Right lobe of liver (tissue), 6 donors: ENCODE data around the gene TSNAXIP1. TPM values are rescaled to one million over a fixed set of nuclear protein-coding genes. Genes with fewer than 3 reads are reported as not detected.

Experiments
- ATAC-seq, 4 donors: fragments of 200-7000 bp; cut with Tn5 transposase; one replicate each; pipeline ENCODE4 v1.9.1; 2020; ENCODE audit warnings: mild to moderate bottlenecking in 4 of 4, moderate library complexity in 4 of 4
- DNase-seq, 3 donors: peaks; one replicate each; pipeline ENCODE4 v3.0.0-alpha.2; 2020
- H3K27ac ChIP-seq, 3 donors: fragments of 200-600 bp; one replicate each; pipeline ENCODE4 v1.8.0; 2022
- H3K27me3 ChIP-seq, 2 donors: fragments of 200-600 bp; one replicate each; pipeline ENCODE4 v1.8.0; 2022
- H3K36me3 ChIP-seq, 4 donors: fragments of 200-600 bp; sonication (generic) in 1 of 4; one replicate each; pipeline versions ENCODE4 v1.5.1 to v1.8.0; 2017 to 2022; ENCODE audit warnings: control low read depth in 1 of 4
- H3K4me1 ChIP-seq, 4 donors: fragments of 200-600 bp; sonication (generic) in 1 of 4; one replicate each; pipeline versions ENCODE4 v1.5.1 to v1.8.0; 2017 to 2022; ENCODE audit warnings: control low read depth in 1 of 4
- H3K4me3 ChIP-seq, 3 donors: fragments of 200-600 bp; one replicate each; pipeline ENCODE4 v1.8.0; 2022
- H3K9me3 ChIP-seq, 4 donors: fragments of 200-600 bp; sonication (generic) in 1 of 4; one replicate each; pipeline versions ENCODE4 v1.5.1 to v1.8.0; 2017 to 2022; ENCODE audit warnings: control low read depth in 1 of 4
- POLR2A ChIP-seq: fragments of 450-650 bp; IDR thresholded peaks from one replicate; pipeline ENCODE4 v1.6.1; 2017; ENCODE audit warnings: antibody characterized with exemption, mild to moderate bottlenecking
- WGBS: methylation state at CpG from one replicate; pipeline ENCODE4 v1.1.6; 2018; ENCODE audit warnings: low coverage, low lambda C conversion rate; ENCODE audit not compliant: insufficient coverage; ENCODE audit errors: missing lambda C conversion rate; 5-methylcytosine and 5-hydroxymethylcytosine counted together
- intact Hi-C, 2 donors: fragments of 100-400 bp; cut with DNase I; formaldehyde crosslinking; loops; one replicate each; pipeline versions ENCODE4 v1.11.2 to v1.14.1; 2022
- total RNA-seq, 6 experiments: library from RNA; depleted of rRNA in 2 of 6; stranded (reverse); fragments of >200 nt in 2 of 6; fragmentation: NEBNext Ultra II Directional in 3 of 6; extraction: Animal tissue kit (Norgen Biotek cat#: 25700) in 3 of 6; gene quantifications; one replicate each; pipeline versions ENCODE4 v1.1.0 to v1.2.4, GENCODE V29; 2016 to 2023
- TF ChIP-seq, protein P1 (sequence below), 4 donors: fragments of 200-600 bp in 3 of 4; fragments of 450-650 bp in 1 of 4; IDR thresholded peaks; one replicate each; pipeline versions ENCODE4 v1.5.1 to v1.8.0; 2016 to 2022; ENCODE audit warnings: antibody characterized with exemption in 4 of 4, mild to moderate bottlenecking in 2 of 4
- donor health status: DM: no; HTN: yes; CAD: no.
- donor health status: DM: no; HTN: no; CAD: no.
- donor health status: DM: no; HTN: no; CAD: no.
- donor health status: DM: no; HTN: yes; CAD: no.
- donor health status: DM: no; HTN: yes; CAD: no.

The TSNAXIP1 gene
- total RNA-seq, 6 experiments from 2014 or later: 0.42 to 1.2 (median 0.99) TPM

DNA sequence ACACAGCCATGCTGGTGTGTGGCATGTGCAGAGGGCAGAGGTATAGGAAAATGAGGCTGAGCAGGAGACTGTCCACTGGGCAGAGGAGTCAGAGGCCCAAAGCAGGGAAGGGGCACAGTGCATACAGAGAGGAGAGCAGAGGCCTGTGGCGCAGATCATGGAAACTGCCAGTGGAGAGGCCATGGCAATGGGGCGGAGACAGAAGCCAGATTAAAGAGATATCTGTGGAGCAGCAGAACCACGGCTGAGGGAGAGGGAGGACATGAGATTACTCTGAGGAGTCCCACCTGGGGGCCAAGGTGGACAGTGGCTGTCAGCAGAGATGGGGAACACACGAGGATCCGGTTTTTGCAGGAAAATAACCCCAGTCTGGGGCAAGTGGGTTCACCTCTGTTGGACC lies 43.6 kb upstream of the TSNAXIP1 start:
- no peak for DNase-seq
- no peak for TF ChIP-seq POLR2A
- TF ChIP-seq, protein P1, sequence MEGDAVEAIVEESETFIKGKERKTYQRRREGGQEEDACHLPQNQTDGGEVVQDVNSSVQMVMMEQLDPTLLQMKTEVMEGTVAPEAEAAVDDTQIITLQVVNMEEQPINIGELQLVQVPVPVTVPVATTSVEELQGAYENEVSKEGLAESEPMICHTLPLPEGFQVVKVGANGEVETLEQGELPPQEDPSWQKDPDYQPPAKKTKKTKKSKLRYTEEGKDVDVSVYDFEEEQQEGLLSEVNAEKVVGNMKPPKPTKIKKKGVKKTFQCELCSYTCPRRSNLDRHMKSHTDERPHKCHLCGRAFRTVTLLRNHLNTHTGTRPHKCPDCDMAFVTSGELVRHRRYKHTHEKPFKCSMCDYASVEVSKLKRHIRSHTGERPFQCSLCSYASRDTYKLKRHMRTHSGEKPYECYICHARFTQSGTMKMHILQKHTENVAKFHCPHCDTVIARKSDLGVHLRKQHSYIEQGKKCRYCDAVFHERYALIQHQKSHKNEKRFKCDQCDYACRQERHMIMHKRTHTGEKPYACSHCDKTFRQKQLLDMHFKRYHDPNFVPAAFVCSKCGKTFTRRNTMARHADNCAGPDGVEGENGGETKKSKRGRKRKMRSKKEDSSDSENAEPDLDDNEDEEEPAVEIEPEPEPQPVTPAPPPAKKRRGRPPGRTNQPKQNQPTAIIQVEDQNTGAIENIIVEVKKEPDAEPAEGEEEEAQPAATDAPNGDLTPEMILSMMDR (IDR thresholded peaks at IDR 0.05): no peak
- H3K27ac ChIP-seq: no peak overlapping the region
- intact Hi-C loops: no loop called here
- 81% methylated on average over 3 of the region's 5 CpGs for WGBS
- no peaks in the 10 kb centered on the region for H3K9me3 ChIP-seq
- H3K4me1 ChIP-seq: peaks cover 0 to 34% (median 14%) of the 10 kb centered on the region in 4 donors
- no peaks in the 10 kb centered on the region for H3K27me3 ChIP-seq
- H3K36me3 ChIP-seq: peaks cover 0 to 6% (median 0%) of the 10 kb centered on the region in 4 donors
- no peak overlapping the region for H3K4me3 ChIP-seq
- no peak for ATAC-seq

DNA sequence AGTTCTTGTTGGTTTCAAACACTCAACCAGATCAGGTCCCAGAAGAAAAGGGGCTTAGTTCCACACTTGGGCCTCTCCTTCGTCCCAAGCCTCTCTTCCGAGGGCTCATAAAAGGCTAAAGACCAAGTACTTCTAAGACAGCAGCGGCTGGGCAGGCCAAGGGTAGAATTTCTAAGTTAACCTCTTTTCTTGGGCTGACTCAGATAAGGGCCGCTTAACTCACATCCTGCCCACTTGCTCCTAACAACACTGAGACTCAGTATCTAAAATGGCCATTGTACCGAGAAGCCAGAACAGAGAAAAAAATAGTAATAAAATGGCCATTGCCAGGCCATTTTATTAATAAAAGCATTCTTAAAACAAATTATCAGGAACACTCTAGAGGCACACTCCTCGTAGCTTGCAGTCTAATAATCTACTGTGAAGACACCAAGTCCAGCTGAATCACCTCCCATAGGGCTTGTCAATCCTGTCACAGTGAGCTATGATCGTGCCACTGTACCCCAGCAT lies 42.5 kb upstream of the TSNAXIP1 start:
- peak overlapping the region in 1 of 3 donors; percentile 7 for H3K27ac ChIP-seq
- intact Hi-C loops: no loop called here
- WGBS: 72% methylated on average over 7 of the region's 7 CpGs
- H3K9me3 ChIP-seq: no peaks in the 10 kb centered on the region
- TF ChIP-seq POLR2A: no peak
- TF ChIP-seq, protein P1 (IDR thresholded peaks at IDR 0.05): no peak
- peaks cover 0 to 6% (median 0%) of the 10 kb centered on the region in 4 donors for H3K36me3 ChIP-seq
- H3K4me3 ChIP-seq: no peak overlapping the region
- DNase-seq (no peak), ATAC-seq (no peak)
- no peaks in the 10 kb centered on the region for H3K27me3 ChIP-seq
- H3K4me1 ChIP-seq: peaks cover 0 to 34% (median 13%) of the 10 kb centered on the region in 4 donors

DNA sequence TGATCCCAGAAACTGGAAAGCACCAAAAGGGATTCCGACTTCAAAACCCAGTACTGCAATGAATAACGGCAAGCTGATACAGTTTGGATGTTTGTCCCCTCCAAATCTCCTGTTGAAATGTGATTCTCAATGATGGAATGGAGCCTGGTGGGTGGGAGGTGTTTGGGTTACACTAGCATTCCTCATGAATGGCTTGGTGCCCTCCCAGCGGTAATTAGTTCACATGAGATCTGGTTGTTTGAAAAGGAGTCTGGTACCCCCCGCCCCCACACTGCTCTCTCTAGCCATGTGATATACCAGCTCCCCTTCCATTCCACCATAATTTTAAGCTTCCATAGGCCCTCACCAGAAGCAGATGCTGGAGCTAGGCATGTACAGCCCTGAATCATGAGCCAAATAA lies 40.4 kb upstream of the TSNAXIP1 start:
- intact Hi-C loops: no loop called here
- peaks cover 0 to 32% (median 9%) of the 10 kb centered on the region in 4 donors for H3K4me1 ChIP-seq
- 93% methylated on average over 3 of the region's 4 CpGs for WGBS
- TF ChIP-seq, protein P1 (IDR thresholded peaks at IDR 0.05): no peak
- TF ChIP-seq POLR2A: no peak
- H3K36me3 ChIP-seq: peaks cover 0 to 6% (median 0%) of the 10 kb centered on the region in 4 donors
- no peak for ATAC-seq
- DNase-seq: no peak
- H3K4me3 ChIP-seq: no peak overlapping the region
- H3K27me3 ChIP-seq: no peaks in the 10 kb centered on the region
- no peak overlapping the region for H3K27ac ChIP-seq
- H3K9me3 ChIP-seq: no peaks in the 10 kb centered on the region

DNA sequence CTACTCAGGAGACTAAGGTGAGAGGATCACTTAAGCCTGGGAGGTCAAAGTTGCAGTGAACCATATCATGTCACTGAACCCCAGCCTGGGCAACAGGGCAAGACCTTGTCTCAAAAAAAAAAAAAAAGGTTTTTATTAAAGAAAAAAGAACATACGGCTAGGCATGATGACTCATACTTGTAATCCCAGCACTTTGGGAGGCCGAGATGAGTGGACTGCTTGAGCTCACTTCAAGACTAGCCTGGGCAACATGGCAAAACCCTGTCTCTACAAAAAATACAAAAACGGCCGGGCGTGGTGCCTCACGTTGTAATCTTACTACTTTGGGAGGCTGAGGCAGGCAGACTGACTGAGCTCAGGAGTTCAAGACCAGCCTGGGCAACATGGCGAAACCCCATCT lies 38.7 kb upstream of the TSNAXIP1 start:
- Histone ChIP-seq H3K36me3 (peaks cover 0 to 6% (median 0%) of the 10 kb centered on the region in 4 donors), H3K4me3 (no peak overlapping the region), H3K27ac (peak overlapping the region in 1 of 3 donors; percentile 93), H3K9me3 (no peaks in the 10 kb centered on the region), H3K27me3 (no peaks in the 10 kb centered on the region), H3K4me1 (peaks cover 0 to 42% (median 18%) of the 10 kb centered on the region in 4 donors)
- no peak for DNase-seq
- 72% methylated on average over 6 of the region's 7 CpGs for WGBS
- ATAC-seq: no peak
- intact Hi-C loops: no loop called here
- TF ChIP-seq POLR2A: no peak
- TF ChIP-seq, protein P1 (IDR thresholded peaks at IDR 0.05): no peak
